Thymus (tissue), 11 donors: Measurements from ENCODE around the gene METAP1D. TPM values are rescaled to one million over a fixed set of nuclear protein-coding genes. Genes with fewer than 3 reads are reported as not detected.

Experiments
- DNase-seq, 9 donors: peaks; one replicate each; pipeline ENCODE4 v3.0.0-alpha.2; 2013; ENCODE audit warnings: low spot score in 9 of 9, low read depth in 6 of 9, missing footprints in 1 of 9
- H3K27ac ChIP-seq, 2 donors: one replicate each; pipeline ENCODE4 v1.5.1; 2013; ENCODE audit warnings: control low read depth in 1 of 2, low read depth in 1 of 2, low read length in 1 of 2, mild to moderate bottlenecking in 1 of 2, moderate library complexity in 1 of 2
- H3K27me3 ChIP-seq, 2 donors: one replicate each; pipeline ENCODE4 v1.5.1; 2013; ENCODE audit warnings: low read length in 1 of 2; ENCODE audit not compliant: control insufficient read depth in 2 of 2, insufficient read depth in 1 of 2
- H3K36me3 ChIP-seq, 2 donors: one replicate each; pipeline ENCODE4 v1.5.1; 2013; ENCODE audit warnings: low read length in 1 of 2, mild to moderate bottlenecking in 1 of 2, moderate library complexity in 1 of 2; ENCODE audit not compliant: control insufficient read depth in 2 of 2, insufficient read depth in 2 of 2
- H3K4me1 ChIP-seq, 2 donors: one replicate each; pipeline ENCODE4 v1.5.1; 2013; ENCODE audit warnings: low read length in 2 of 2; ENCODE audit not compliant: control insufficient read depth in 2 of 2, insufficient read depth in 2 of 2
- H3K4me3 ChIP-seq, 2 donors: one replicate each; pipeline ENCODE4 v1.5.1; 2013; ENCODE audit warnings: low read length in 2 of 2, control low read depth in 1 of 2, mild to moderate bottlenecking in 1 of 2
- H3K9me3 ChIP-seq, 2 donors: one replicate each; pipeline ENCODE4 v1.5.1; 2013; ENCODE audit warnings: low read length in 1 of 2, mild to moderate bottlenecking in 1 of 2; ENCODE audit not compliant: control insufficient read depth in 2 of 2, insufficient read depth in 1 of 2
- WGBS: extraction: QIAGEN DNeasy Blood & Tissue Kit; methylation state at CpG from one replicate; pipeline ENCODE4 v1.1.7; 2013; 5-methylcytosine and 5-hydroxymethylcytosine counted together
- polyA plus RNA-seq: library from polyadenylated mRNA; stranded (reverse); fragments of 200-250 nt; gene quantifications from one replicate; pipeline ENCODE4 v1.2.3, GENCODE V29; 2013
- total RNA-seq: library from RNA; stranded (reverse); fragments of 120-200 nt; gene quantifications from one replicate; pipeline ENCODE4 v1.2.4, GENCODE V29; 2013
- donor health status: healthy.

METAP1D gene
- total and polyA plus RNA-seq, 2 donors: 2.4 to 4.2 TPM

- Histone ChIP-seq H3K9me3 (no peaks in the 10 kb centered on the region), H3K27me3 (no peaks in the 10 kb centered on the region), H3K36me3 (no peaks in the 10 kb centered on the region), H3K4me1 (no peaks in the 10 kb centered on the region), H3K27ac (no peak overlapping the region), H3K4me3 (no peak overlapping the region)
- WGBS: 98% methylated on average over 2 of the region's 2 CpGs
- no peak for DNase-seq
Observed at GRCh38 chr2:172038604-172039003, 38.9 kb downstream of the METAP1D start.

- H3K36me3 ChIP-seq: no peaks in the 10 kb centered on the region
- no peak for DNase-seq
- H3K27me3 ChIP-seq: no peaks in the 10 kb centered on the region
- no peak overlapping the region for H3K27ac ChIP-seq
- no peaks in the 10 kb centered on the region for H3K4me1 ChIP-seq
- WGBS: 90% methylated on average over 3 of the region's 3 CpGs
- H3K4me3 ChIP-seq: no peak overlapping the region
- H3K9me3 ChIP-seq: no peaks in the 10 kb centered on the region
Observed at GRCh38 chr2:172039011-172039704, 39.4 kb downstream of the METAP1D start.

- H3K4me3 ChIP-seq: no peak overlapping the region
- H3K36me3 ChIP-seq: no peaks in the 10 kb centered on the region
- H3K4me1 ChIP-seq: no peaks in the 10 kb centered on the region
- 95% methylated on average over 6 of the region's 6 CpGs for WGBS
- H3K9me3 ChIP-seq: no peaks in the 10 kb centered on the region
- DNase-seq: no peak
- no peak overlapping the region for H3K27ac ChIP-seq
- H3K27me3 ChIP-seq: no peaks in the 10 kb centered on the region
Observed at GRCh38 chr2:172040311-172040710, 40.6 kb downstream of the METAP1D start.

GRCh38 chr2:172046080-172046678 is 46.4 kb downstream of the METAP1D start:
- 4% methylated on average over 1 of the region's 1 CpG for WGBS

GRCh38 chr2:172046866-172047565 is 47.3 kb downstream of the METAP1D start:
- DNase-seq: no peak
- WGBS: 79% methylated on average over 3 of the region's 3 CpGs
- H3K27me3 ChIP-seq: no peaks in the 10 kb centered on the region

More at GRCh38 chr2:172046080-172046678, 46.4 kb downstream of the METAP1D start:
- Histone ChIP-seq H3K4me3 (no peak overlapping the region), H3K9me3 (no peaks in the 10 kb centered on the region), H3K4me1 (no peaks in the 10 kb centered on the region), H3K27me3 (no peaks in the 10 kb centered on the region), H3K36me3 (no peaks in the 10 kb centered on the region), H3K27ac (no peak overlapping the region)
- peak in 1 of 9 donors; percentile 17 for DNase-seq

GRCh38 chr2:172047566-172048507 is 48.1 kb downstream of the METAP1D start:
- no peak overlapping the region for H3K4me3 ChIP-seq
- H3K27ac ChIP-seq: no peak overlapping the region
- no peaks in the 10 kb centered on the region for H3K4me1 ChIP-seq
- no peak for DNase-seq
- WGBS: 98% methylated on average over 8 of the region's 8 CpGs
- no peaks in the 10 kb centered on the region for H3K9me3 ChIP-seq
- H3K36me3 ChIP-seq: no peaks in the 10 kb centered on the region
- no peaks in the 10 kb centered on the region for H3K27me3 ChIP-seq

More at GRCh38 chr2:172046866-172047565, 47.3 kb downstream of the METAP1D start:
- Histone ChIP-seq H3K27ac (no peak overlapping the region), H3K4me3 (no peak overlapping the region), H3K4me1 (no peaks in the 10 kb centered on the region), H3K9me3 (no peaks in the 10 kb centered on the region), H3K36me3 (no peaks in the 10 kb centered on the region)

GRCh38 chr2:172048508-172049503 is 49.1 kb downstream of the METAP1D start:
- Histone ChIP-seq H3K27ac (no peak overlapping the region), H3K4me1 (no peaks in the 10 kb centered on the region), H3K9me3 (no peaks in the 10 kb centered on the region), H3K27me3 (no peaks in the 10 kb centered on the region), H3K4me3 (no peak overlapping the region), H3K36me3 (no peaks in the 10 kb centered on the region)
- DNase-seq: no peak
- 97% methylated on average over 6 of the region's 6 CpGs for WGBS

- no peak overlapping the region for H3K4me3 ChIP-seq
- DNase-seq: no peak
- WGBS: 97% methylated on average over 2 of the region's 2 CpGs
- H3K9me3 ChIP-seq: no peaks in the 10 kb centered on the region
- H3K4me1 ChIP-seq: no peaks in the 10 kb centered on the region
- no peaks in the 10 kb centered on the region for H3K36me3 ChIP-seq
- H3K27me3 ChIP-seq: no peaks in the 10 kb centered on the region
- no peak overlapping the region for H3K27ac ChIP-seq
Observed at GRCh38 chr2:172049567-172050120, 49.9 kb downstream of the METAP1D start.
